ENCODE results near the gene PACC1.
A peak's percentile ranks its signal among the peaks of the same experiment; 100 is the strongest.

Gene PACC1

GRCh38 chr1:212453156-212453857, 38.6 kb upstream of the PACC1 start:
- Histone ChIP-seq H3K4me1 (peaks cover 0 to 44% (median 26%) of the 10 kb centered on the region in 4 donors), H3K27ac (peak overlapping the region; percentile 80 to 87), H3K9me3 (no peaks in the 10 kb centered on the region), H3K27me3 (no peaks in the 10 kb centered on the region), H3K36me3 (peaks cover 0 to 4% (median 0%) of the 10 kb centered on the region in 3 donors), H3K4me3 (no peak overlapping the region)
- no peak for DNase-seq
- intact Hi-C loops (cut with DNase I; ENCODE audit: low total_unique reads) = loop anchor here (5.0 to 10.0 kb wide), 4 partner anchors 86 to 419 kb away; partner anchors contain the start of genes DTL and INTS7
- TF ChIP-seq, protein P1, sequence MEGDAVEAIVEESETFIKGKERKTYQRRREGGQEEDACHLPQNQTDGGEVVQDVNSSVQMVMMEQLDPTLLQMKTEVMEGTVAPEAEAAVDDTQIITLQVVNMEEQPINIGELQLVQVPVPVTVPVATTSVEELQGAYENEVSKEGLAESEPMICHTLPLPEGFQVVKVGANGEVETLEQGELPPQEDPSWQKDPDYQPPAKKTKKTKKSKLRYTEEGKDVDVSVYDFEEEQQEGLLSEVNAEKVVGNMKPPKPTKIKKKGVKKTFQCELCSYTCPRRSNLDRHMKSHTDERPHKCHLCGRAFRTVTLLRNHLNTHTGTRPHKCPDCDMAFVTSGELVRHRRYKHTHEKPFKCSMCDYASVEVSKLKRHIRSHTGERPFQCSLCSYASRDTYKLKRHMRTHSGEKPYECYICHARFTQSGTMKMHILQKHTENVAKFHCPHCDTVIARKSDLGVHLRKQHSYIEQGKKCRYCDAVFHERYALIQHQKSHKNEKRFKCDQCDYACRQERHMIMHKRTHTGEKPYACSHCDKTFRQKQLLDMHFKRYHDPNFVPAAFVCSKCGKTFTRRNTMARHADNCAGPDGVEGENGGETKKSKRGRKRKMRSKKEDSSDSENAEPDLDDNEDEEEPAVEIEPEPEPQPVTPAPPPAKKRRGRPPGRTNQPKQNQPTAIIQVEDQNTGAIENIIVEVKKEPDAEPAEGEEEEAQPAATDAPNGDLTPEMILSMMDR (IDR thresholded peaks at IDR 0.05) = no peak

DNA sequence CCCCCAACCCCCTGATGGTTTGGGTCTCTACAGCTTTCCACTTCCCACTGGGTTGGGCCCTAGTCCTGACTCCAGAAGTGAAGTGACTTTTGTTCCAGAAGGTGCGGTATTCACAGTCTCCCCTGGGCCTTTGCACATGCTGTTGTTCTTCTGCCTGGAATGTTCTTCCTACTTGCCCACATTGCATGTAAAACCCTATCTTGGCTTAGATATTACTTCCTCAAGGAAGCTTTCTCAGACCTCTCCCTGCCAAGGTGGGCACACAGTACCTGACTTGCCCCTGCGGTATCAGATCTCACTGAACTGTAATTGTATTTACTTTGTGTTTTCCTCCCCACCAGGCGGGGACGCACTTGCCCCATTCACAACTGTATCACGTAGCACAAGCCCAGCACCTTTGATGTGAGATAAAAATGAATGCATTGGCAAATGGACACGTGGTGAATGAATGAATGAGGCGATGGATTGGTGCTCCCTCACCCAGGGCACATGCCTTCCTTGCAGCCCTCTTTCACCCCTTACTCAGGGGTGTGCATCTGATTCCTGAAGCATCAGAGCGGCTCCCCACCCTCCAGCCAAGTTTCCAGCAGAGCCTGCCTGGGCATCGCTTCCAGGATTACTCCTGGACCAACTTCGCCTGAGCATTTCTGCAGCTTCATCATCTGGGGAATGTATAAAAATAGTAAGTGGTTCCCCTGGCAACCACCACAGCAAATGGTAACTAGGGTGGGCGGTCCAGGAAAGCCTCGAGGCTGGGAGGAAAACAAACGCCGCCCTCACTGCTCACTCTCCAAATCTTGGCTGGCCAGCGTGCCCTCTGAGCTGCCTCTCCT, 37.9 kb upstream of the PACC1 start:
- no peak overlapping the region for H3K4me3 ChIP-seq
- TF ChIP-seq, protein P1 (IDR thresholded peaks at IDR 0.05) = no peak
- H3K27ac ChIP-seq = peak overlapping the region; percentile 80 to 87
- H3K9me3 ChIP-seq = no peaks in the 10 kb centered on the region
- DNase-seq = peak; percentile 79 to 91
- peaks cover 0 to 7% (median 3%) of the 10 kb centered on the region in 3 donors for H3K36me3 ChIP-seq
- intact Hi-C loops (cut with DNase I; ENCODE audit: low total_unique reads) = loop anchor here (5.0 to 10.0 kb wide), 4 partner anchors 85 to 418 kb away; partner anchors contain the start of genes DTL and INTS7
- no peaks in the 10 kb centered on the region for H3K27me3 ChIP-seq
- peaks cover 0 to 44% (median 26%) of the 10 kb centered on the region in 4 donors for H3K4me1 ChIP-seq

DNA sequence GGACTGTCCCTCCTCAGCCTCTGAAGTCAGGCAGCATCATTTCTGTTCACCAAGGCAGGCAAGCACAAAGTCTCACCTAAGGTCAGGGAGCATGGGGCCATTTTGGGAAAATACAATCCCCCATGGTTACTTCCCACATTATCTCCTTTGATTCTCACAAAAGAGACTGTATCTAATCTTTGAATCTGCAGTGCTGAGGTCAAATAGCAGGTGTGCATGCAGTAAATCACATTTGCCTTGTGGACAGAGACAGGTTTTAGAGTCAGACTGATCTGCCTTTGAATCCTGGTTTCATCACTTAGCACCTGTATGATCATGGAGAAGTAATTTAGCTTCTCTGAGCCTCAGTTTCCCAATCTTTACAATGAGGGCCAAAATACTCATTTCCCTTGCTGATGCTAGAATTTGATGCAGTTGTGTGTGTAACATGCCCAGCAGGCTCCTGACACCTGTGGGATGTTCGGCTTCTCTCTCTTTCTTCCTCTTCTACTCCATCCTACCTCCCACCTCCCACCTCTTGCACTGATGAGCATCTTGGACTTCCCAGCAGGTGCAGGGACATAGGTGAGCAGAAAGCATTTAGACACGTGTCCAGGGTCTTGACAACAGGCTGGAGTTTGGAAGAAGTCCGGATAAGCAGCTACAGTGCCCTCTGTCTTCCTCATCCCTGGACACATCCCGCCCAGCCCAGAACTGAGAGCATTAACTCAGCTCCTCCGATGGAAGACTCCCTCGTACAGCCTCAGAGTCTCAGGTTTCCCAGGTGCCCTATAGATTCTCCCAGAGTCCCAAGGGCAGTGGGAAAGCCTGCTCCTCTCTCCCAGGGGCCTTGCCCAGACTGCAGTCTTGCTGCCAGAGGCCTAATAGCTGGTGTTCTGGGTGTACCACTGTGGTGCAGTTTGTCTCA, 37.0 kb upstream of the PACC1 start:
- intact Hi-C loops (cut with DNase I; ENCODE audit: low total_unique reads) = loop anchor here (5.0 to 10.0 kb wide), 4 partner anchors 84 to 417 kb away; partner anchors contain the start of genes DTL and INTS7

DNA sequence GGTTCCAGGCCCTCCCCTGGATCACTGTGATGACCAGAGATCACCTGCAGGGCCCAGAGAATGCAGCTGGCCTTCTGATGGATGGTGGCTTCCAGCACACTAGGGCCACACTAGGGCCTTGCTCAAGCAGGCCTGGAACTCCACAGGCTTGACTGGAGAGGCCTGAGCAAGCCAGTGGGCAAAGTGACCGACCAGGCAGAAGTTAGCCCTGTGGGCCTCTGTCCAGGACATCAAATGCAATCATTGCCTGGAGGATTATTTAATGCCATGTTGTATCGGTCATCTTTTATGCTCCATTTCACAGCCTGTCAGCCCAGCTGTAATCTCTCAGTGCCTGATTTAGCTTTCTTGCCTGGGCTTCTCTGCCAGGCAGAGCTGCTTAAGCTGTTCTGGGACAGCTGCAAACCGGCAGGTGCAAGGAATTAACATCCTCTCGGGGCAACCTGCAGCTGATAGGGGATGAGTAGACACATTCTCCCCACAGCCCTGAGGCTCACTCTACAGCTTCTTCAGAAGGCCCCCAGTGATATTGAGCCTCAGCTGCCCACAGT, 35.7 kb upstream of the PACC1 start:
- Histone ChIP-seq H3K27me3 (no peaks in the 10 kb centered on the region), H3K9me3 (no peaks in the 10 kb centered on the region), H3K4me3 (no peak overlapping the region), H3K27ac (peak overlapping the region; percentile 20 to 26), H3K4me1 (peaks cover 0 to 32% (median 19%) of the 10 kb centered on the region in 4 donors), H3K36me3 (peaks cover 16 to 28% (median 23%) of the 10 kb centered on the region in 3 donors)
- TF ChIP-seq, protein P1 (IDR thresholded peaks at IDR 0.05) = no peak
- intact Hi-C loops (cut with DNase I; ENCODE audit: low total_unique reads) = loop anchor here (5.0 to 10.0 kb wide), 4 partner anchors 83 to 416 kb away; partner anchors contain the start of genes DTL and INTS7
- DNase-seq = no peak

More for the DNA sequence above, 37.0 kb upstream of the PACC1 start:
- peaks cover 0 to 43% (median 26%) of the 10 kb centered on the region in 4 donors for H3K4me1 ChIP-seq
- no peaks in the 10 kb centered on the region for H3K9me3 ChIP-seq
- peak overlapping the region; percentile 80 to 87 for H3K27ac ChIP-seq
- no peaks in the 10 kb centered on the region for H3K27me3 ChIP-seq
- H3K4me3 ChIP-seq = no peak overlapping the region
- H3K36me3 ChIP-seq = peaks cover 3 to 16% (median 11%) of the 10 kb centered on the region in 3 donors
- DNase-seq = no peak
- TF ChIP-seq, protein P1 (IDR thresholded peaks at IDR 0.05) = no peak

All from tibial artery (tissue), 4 donors.